ENCODE data around the gene SNX20. TPM values are rescaled to one million over a fixed set of nuclear protein-coding genes. Genes with fewer than 3 reads are reported as not detected.

SNX20 gene
- total and polyA plus RNA-seq, 2 of the 4 experiments (the other 2 are of a cell fraction): not detected

DNA sequence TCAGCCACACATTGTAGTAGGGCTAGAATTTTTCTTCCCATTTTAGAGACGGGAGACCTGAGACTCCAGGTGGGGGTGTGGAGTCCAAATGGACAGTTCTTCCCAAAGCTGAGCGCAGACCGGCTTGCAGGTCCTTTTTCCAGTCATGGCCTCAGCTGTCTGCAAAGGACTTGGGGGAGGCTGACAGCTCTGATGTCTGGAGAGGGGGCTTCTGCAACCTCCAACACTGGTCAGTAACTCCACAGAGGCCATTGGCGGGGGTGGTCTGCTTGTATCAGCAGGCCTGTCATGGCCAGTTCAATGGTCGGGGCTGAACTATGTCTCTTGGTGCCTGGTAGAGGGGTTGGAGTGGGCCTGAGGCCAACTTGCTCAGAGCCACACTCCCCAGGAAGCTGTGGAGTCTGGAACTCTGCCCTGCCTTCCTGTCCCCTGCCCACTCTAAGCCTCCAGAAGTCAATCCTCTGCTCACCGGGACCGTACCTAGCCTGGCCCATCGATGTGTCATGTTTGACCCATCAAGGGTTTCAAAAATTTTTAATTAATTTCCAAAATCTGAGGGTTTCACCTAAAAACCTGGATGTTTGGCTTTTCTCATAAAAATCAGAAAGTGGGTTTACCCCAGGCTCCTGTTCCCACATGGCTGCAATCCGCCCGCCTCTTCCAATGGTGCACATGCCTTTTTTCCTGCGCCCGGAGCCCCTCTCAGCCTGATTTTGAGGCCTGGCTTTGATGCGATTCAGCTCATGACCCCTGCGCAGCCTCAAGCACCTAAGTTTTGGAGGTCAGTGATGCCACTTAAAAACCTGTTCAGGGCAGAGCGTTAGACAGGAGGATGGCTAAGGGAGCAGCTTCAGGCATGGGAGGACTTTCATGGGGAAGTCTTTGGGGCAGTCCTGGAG is 39.9 kb downstream of the SNX20 start:
- BruUV-seq (replicated peaks): no TSS peak
- H4K20me1 ChIP-seq (ENCODE audit: insufficient read depth, low read length): no peaks in the 10 kb centered on the region
- DNase-seq (no peak), ATAC-seq (ENCODE audit: low read depth) (no peak)
- TF ChIP-seq MAFK (IDR thresholded peaks at IDR 0.05; ENCODE audit: low read depth, low read length) (no peak), BHLHE40 (IDR thresholded peaks at IDR 0.05; ENCODE audit: low read depth, low read length) (no peak), RFX5 (IDR thresholded peaks at IDR 0.05; ENCODE audit: low read depth, low read length) (no peak), POLR2A (IDR thresholded peaks at IDR 0.05; ENCODE audit: low read depth, low read length) (no peak), SMC3 (IDR thresholded peaks at IDR 0.05; ENCODE audit: low read depth, low read length) (no peak), RCOR1 (IDR thresholded peaks at IDR 0.05; ENCODE audit: insufficient replicate concordance, low read length) (no peak), CTCF (conservative IDR thresholded peaks at IDR 0.05; ENCODE audit: low read depth, low read length) (no peak), CHD1 (IDR thresholded peaks at IDR 0.05; ENCODE audit: low read depth, low read length) (no peak), FOS (IDR thresholded peaks at IDR 0.05; ENCODE audit: low read depth, low read length) (no peak), MAZ (IDR thresholded peaks at IDR 0.05; ENCODE audit: borderline replicate concordance, low read depth, low read length) (no peak), CEBPB (IDR thresholded peaks at IDR 0.05; ENCODE audit: low read depth, low read length) (no peak)
- TF ChIP-seq, protein P1, sequence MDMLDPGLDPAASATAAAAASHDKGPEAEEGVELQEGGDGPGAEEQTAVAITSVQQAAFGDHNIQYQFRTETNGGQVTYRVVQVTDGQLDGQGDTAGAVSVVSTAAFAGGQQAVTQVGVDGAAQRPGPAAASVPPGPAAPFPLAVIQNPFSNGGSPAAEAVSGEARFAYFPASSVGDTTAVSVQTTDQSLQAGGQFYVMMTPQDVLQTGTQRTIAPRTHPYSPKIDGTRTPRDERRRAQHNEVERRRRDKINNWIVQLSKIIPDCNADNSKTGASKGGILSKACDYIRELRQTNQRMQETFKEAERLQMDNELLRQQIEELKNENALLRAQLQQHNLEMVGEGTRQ (IDR thresholded peaks at IDR 0.05; ENCODE audit: low read depth, low read length): no peak
- POLR2A ChIA-PET (ENCODE audit: unreplicated experiment): no interaction called here
- no peak overlapping the region for H4K5ac ChIP-seq (ENCODE audit: low read depth, low read length)
- peaks cover 17% of the 10 kb centered on the region for H3K27me3 ChIP-seq (ENCODE audit: control insufficient read depth, insufficient read depth, low read length)
- H4K91ac ChIP-seq (ENCODE audit: insufficient read depth, low read depth, low read length): no peak overlapping the region
- WGBS, 2 experiments (ENCODE audit: extremely low coverage in 2 of 2, insufficient read length in 1 of 2): 80% methylated on average over 1 of the region's 15 CpGs; no CpG with 5 or more reads in 1 of the 2 experiments
- no peak overlapping the region for H2BK5ac ChIP-seq (ENCODE audit: low read depth, low read length, poor library complexity, severe bottlenecking)
- intact Hi-C loops (cut with micrococcal nuclease) (no loop called here), in situ Hi-C loops (cut with MboI; ENCODE audit: low sequenced_read_pairs) (no loop called here), dilution Hi-C loops (cut with HindIII; ENCODE audit: low sequenced_read_pairs, unreplicated experiment) (no loop called here)
- H3K9me3 ChIP-seq (ENCODE audit: control insufficient read depth, insufficient read depth, low read length): no peaks in the 10 kb centered on the region
- H3K56ac ChIP-seq (ENCODE audit: extremely low read depth, insufficient read depth, low read length): no peak overlapping the region
- H3K4me2 ChIP-seq (ENCODE audit: low read depth, low read length): no peak overlapping the region
- H3K18ac ChIP-seq (ENCODE audit: low read depth, low read length): no peak overlapping the region
- no peaks in the 10 kb centered on the region for H3K9me1 ChIP-seq (ENCODE audit: insufficient read depth, low read length)
- no peak overlapping the region for H3K23ac ChIP-seq (ENCODE audit: low read depth, low read length)
- H3K36me3 ChIP-seq (ENCODE audit: control insufficient read depth, insufficient read depth, low read length): no peaks in the 10 kb centered on the region
- no peak overlapping the region for H3K14ac ChIP-seq (replicated peaks; ENCODE audit: low read depth, low read length)
- H3K4me1 ChIP-seq (ENCODE audit: control insufficient read depth, insufficient read depth, low read length): no peaks in the 10 kb centered on the region
- no peak overlapping the region for H3K9ac ChIP-seq (ENCODE audit: low read depth, low read length)
- H2BK15ac ChIP-seq (ENCODE audit: low read depth, low read length): no peak overlapping the region
- H2BK120ac ChIP-seq (ENCODE audit: low read depth, low read length): no peak overlapping the region
- H3K79me1 ChIP-seq (ENCODE audit: low read depth in 1 of 2, low read length in 2 of 2): no peaks in the 10 kb centered on the region
- no peak overlapping the region for H2AK9ac ChIP-seq (replicated peaks; ENCODE audit: low read depth, low read length, poor library complexity)
- no peak overlapping the region for H3K4ac ChIP-seq (ENCODE audit: low read depth, low read length)
- no peak overlapping the region for H3K27ac ChIP-seq (ENCODE audit: insufficient read depth, low read length)
- CTCF ChIA-PET: no interaction called here
- H2BK20ac ChIP-seq (ENCODE audit: low read depth, low read length): no peak overlapping the region
- H2AFZ ChIP-seq (replicated peaks; ENCODE audit: low read length, poor library complexity): no peak overlapping the region
- H3K4me3 ChIP-seq (ENCODE audit: insufficient read depth, low read depth, low read length): no peak overlapping the region
- no peak overlapping the region for H4K8ac ChIP-seq (ENCODE audit: low read depth in 2 of 2, low read length in 2 of 2)
- no peak overlapping the region for H2AK5ac ChIP-seq (ENCODE audit: low read depth, low read length)

Measured in IMR-90 (cell line).